Tibial nerve (tissue), 3 donors: Measurements from ENCODE around the gene ARMC6.

Experiments
- CTCF ChIP-seq, 5 experiments: fragments of 200-600 bp in 3 of 5; fragments of 450-650 bp in 2 of 5; sonication (generic) in 3 of 5; IDR thresholded peaks; one replicate each; pipeline ENCODE4 v1.5.1; 2016 to 2019; ENCODE audit warnings: antibody characterized with exemption in 5 of 5, mild to moderate bottlenecking in 3 of 5, moderate library complexity in 2 of 5
- POLR2A ChIP-seq, 2 donors: fragments of 450-650 bp; IDR thresholded peaks; one replicate each; pipeline ENCODE4 v1.6.1; 2017; ENCODE audit warnings: antibody characterized with exemption in 2 of 2, mild to moderate bottlenecking in 2 of 2, moderate library complexity in 2 of 2

- TF ChIP-seq CTCF (IDR thresholded peaks at IDR 0.05), result no peak
- no peak for TF ChIP-seq POLR2A (IDR thresholded peaks at IDR 0.05)
Measured at GRCh38 chr19:18998276-18998675, 35.1 kb upstream of the ARMC6 start.
